Ascending aorta (tissue), 2 donors: ENCODE measurements around the gene EPHA1. TPM values are rescaled to one million over a fixed set of nuclear protein-coding genes. Genes with fewer than 3 reads are reported as not detected.

Experiments
- DNase-seq, 2 donors: peaks; one replicate each; pipeline ENCODE4 v3.0.0-alpha.2; 2019; ENCODE audit warnings: low spot score in 2 of 2
- H3K27ac ChIP-seq, 2 donors: fragments of 200-600 bp; sonication (generic); one replicate each; pipeline ENCODE4 v1.5.1; 2016 to 2017; ENCODE audit warnings: mild to moderate bottlenecking in 1 of 2
- H3K27me3 ChIP-seq: fragments of 200-600 bp; sonication (generic); one replicate; pipeline ENCODE4 v1.5.1; 2017
- H3K36me3 ChIP-seq, 2 donors: fragments of 200-600 bp; sonication (generic); one replicate each; pipeline ENCODE4 v1.5.1; 2016
- H3K4me1 ChIP-seq, 2 donors: fragments of 200-600 bp; sonication (generic); one replicate each; pipeline ENCODE4 v1.5.1; 2016 to 2017; ENCODE audit warnings: mild to moderate bottlenecking in 1 of 2
- H3K4me3 ChIP-seq, 2 donors: fragments of 200-600 bp; sonication (generic); one replicate each; pipeline ENCODE4 v1.5.1; 2016 to 2017; ENCODE audit warnings: mild to moderate bottlenecking in 1 of 2
- H3K9me3 ChIP-seq, 2 donors: fragments of 200-600 bp; sonication (generic); one replicate each; pipeline ENCODE4 v1.5.1; 2016
- intact Hi-C: fragments of 100-400 bp; cut with DNase I; formaldehyde crosslinking; loops from one replicate; pipeline ENCODE4 v1.15.1; 2023
- total RNA-seq: library from RNA; depleted of rRNA; stranded (reverse); fragments of >200 nt; gene quantifications from one replicate; pipeline ENCODE4 v1.1.0, GENCODE V29; 2016
- TF ChIP-seq, protein P1 (sequence below), 3 experiments: fragments of 200-600 bp in 2 of 3; fragments of 450-650 bp in 1 of 3; sonication (generic) in 2 of 3; IDR thresholded peaks; one replicate each; pipeline ENCODE4 v1.5.1; 2016 to 2019; ENCODE audit warnings: antibody characterized with exemption in 3 of 3, mild to moderate bottlenecking in 1 of 3, moderate library complexity in 1 of 3

EPHA1 gene
- total RNA-seq, 1 donor from 2014 or later, result not detected

DNA sequence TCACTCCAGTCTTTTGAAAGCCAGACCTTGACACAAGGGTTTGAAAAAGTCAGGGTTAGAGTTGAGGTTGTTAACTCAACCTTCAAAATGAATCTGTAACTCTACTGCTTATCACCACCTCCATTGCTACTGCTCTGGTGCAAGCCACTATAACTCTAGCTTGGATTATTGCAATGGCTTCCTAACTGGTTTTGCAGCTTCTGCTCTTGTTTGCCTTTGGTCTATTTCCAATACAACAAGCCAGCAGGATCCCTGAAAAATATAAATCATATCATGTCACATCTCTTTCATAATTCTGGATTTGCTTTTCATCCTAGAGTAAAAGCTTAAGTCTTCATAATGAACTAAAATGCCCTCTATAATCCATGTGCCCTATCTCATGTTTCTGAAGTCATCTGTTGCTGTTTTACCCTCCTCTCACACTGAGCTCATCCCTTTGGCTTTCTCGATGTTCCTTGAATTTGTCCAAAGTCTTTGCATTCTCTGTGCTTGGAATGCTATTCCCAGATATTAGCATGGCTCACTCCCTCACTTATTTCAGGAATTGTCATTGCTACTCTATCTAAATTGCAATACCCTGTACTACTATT, 45.5 kb upstream of the EPHA1 start:
- Histone ChIP-seq H3K4me3 (no peak overlapping the region), H3K9me3 (no peaks in the 10 kb centered on the region), H3K4me1 (no peaks in the 10 kb centered on the region), H3K27ac (no peak overlapping the region), H3K27me3 (no peaks in the 10 kb centered on the region), H3K36me3 (no peaks in the 10 kb centered on the region)
- no peak for DNase-seq
- TF ChIP-seq, protein P1, sequence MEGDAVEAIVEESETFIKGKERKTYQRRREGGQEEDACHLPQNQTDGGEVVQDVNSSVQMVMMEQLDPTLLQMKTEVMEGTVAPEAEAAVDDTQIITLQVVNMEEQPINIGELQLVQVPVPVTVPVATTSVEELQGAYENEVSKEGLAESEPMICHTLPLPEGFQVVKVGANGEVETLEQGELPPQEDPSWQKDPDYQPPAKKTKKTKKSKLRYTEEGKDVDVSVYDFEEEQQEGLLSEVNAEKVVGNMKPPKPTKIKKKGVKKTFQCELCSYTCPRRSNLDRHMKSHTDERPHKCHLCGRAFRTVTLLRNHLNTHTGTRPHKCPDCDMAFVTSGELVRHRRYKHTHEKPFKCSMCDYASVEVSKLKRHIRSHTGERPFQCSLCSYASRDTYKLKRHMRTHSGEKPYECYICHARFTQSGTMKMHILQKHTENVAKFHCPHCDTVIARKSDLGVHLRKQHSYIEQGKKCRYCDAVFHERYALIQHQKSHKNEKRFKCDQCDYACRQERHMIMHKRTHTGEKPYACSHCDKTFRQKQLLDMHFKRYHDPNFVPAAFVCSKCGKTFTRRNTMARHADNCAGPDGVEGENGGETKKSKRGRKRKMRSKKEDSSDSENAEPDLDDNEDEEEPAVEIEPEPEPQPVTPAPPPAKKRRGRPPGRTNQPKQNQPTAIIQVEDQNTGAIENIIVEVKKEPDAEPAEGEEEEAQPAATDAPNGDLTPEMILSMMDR (IDR thresholded peaks at IDR 0.05), result no peak
- intact Hi-C loops, result no loop called here

DNA sequence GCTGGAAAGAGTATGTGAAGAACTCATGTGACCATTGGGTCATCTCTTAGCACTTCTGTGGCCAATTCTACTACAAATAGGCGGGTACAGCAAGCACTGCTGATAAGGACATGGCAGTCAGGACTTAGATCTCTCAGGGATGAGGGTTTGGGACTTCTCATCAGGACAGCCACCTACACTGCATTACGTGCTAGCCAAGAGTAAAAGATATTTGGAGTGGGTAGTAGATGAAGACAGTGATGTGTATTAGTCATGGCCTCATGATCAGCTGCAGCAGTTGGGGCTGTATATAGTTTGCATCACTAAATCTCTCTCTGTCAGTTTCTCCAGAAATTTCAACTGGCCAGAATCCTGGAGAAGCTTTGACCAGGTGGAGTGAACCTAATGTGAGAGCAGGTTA, 43.8 kb upstream of the EPHA1 start:
- no peak overlapping the region for H3K4me3 ChIP-seq
- no peak overlapping the region for H3K27ac ChIP-seq
- no peaks in the 10 kb centered on the region for H3K36me3 ChIP-seq
- no peaks in the 10 kb centered on the region for H3K4me1 ChIP-seq
- TF ChIP-seq, protein P1 (IDR thresholded peaks at IDR 0.05), result no peak
- no peak for DNase-seq
- intact Hi-C loops, result no loop called here
- H3K27me3 ChIP-seq, result no peaks in the 10 kb centered on the region
- no peaks in the 10 kb centered on the region for H3K9me3 ChIP-seq

DNA sequence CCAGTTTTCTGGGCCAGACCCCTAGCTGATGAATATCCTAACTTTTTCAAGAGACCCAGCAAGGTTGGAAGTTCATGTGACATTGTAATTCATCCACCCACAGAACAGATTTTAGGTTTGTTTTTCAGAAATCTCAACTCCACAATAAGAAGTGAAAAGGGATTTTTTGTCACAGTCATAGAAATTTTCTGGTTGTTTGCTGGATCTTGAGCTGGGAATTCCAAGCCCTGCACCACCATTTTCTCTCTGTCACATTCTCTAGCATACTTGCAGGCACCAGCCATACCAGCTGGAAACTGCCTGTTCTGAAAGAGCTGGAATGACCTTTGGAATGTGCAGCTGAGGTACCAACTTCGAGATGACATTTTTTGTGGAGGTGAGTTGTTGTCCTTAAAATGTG, 43.1 kb upstream of the EPHA1 start:
- no peak overlapping the region for H3K4me3 ChIP-seq
- no peaks in the 10 kb centered on the region for H3K4me1 ChIP-seq
- no peaks in the 10 kb centered on the region for H3K27me3 ChIP-seq
- no peaks in the 10 kb centered on the region for H3K36me3 ChIP-seq
- no peak for DNase-seq
- H3K9me3 ChIP-seq, result no peaks in the 10 kb centered on the region
- TF ChIP-seq, protein P1 (IDR thresholded peaks at IDR 0.05), result no peak
- intact Hi-C loops, result no loop called here
- H3K27ac ChIP-seq, result no peak overlapping the region

DNA sequence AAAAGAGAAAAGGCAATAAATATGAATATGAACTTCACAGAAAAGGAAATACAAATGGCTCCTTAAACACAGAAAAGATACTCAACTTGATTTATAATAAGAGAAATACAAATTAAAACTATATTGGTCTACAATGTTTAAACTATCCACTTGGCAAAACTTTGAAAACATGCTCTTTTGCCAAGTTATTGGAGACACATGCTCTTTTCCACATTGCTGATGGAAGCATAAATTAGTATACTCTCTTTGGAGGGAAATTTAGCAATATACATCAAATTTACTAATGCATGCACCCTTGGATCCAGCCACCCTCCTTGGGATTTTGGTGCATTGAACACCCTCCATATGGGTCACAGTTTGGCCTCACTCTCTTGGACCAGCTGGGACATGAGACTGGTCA, 42.5 kb upstream of the EPHA1 start:
- H3K4me3 ChIP-seq, result no peak overlapping the region
- H3K36me3 ChIP-seq, result no peaks in the 10 kb centered on the region
- DNase-seq, result no peak
- H3K27ac ChIP-seq, result no peak overlapping the region
- TF ChIP-seq, protein P1 (IDR thresholded peaks at IDR 0.05), result no peak
- H3K27me3 ChIP-seq, result no peaks in the 10 kb centered on the region
- no peaks in the 10 kb centered on the region for H3K4me1 ChIP-seq
- intact Hi-C loops, result no loop called here
- no peaks in the 10 kb centered on the region for H3K9me3 ChIP-seq

DNA sequence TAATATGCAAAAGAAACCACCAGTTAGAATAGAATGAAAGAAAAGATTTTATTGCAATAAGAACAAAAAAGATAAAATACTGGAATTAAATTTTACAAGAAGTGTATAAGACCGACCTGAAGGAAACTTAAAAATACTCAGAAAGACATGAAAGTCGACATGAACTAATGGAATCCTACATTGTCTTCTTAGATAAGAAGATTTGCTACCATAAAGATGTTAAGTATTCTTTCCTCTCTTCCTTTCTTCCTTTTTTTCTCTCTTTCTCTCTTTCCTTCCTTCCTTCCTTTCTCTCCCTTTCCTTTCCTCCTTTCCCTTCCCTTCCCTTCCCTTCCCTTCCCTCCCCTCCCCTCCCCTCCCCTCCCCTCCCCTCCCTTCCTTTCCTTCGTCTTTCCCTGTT, 41.1 kb upstream of the EPHA1 start:
- Histone ChIP-seq H3K4me1 (no peaks in the 10 kb centered on the region), H3K9me3 (no peaks in the 10 kb centered on the region), H3K36me3 (no peaks in the 10 kb centered on the region), H3K27me3 (no peaks in the 10 kb centered on the region), H3K4me3 (no peak overlapping the region), H3K27ac (no peak overlapping the region)
- no peak for DNase-seq
- TF ChIP-seq, protein P1 (IDR thresholded peaks at IDR 0.05), result no peak
- intact Hi-C loops, result no loop called here

DNA sequence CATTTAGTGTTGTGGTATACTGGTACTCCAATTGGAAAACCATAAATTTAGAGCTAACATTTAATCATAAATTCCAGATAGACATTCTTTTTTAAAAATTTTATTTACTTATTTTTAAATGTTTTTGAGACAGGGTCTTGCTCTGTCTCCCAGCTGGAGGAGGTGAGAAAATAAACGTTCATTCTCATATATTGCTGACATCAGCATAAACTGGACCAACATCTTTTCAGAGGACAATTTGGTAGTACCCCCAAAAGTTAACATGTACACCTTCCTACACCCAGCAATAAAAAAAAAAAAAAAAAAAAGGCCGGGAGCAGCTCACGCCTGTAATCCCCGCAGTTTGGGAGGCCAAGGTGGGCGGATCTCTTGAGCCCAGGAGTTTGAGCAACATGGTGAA, 39.8 kb upstream of the EPHA1 start:
- Histone ChIP-seq H3K4me1 (no peaks in the 10 kb centered on the region), H3K27me3 (no peaks in the 10 kb centered on the region), H3K27ac (no peak overlapping the region), H3K4me3 (no peak overlapping the region), H3K9me3 (no peaks in the 10 kb centered on the region), H3K36me3 (no peaks in the 10 kb centered on the region)
- no peak for DNase-seq
- TF ChIP-seq, protein P1 (IDR thresholded peaks at IDR 0.05), result no peak
- intact Hi-C loops, result no loop called here
